ENCODE data around the gene UBR3.

- TF ChIP-seq CTCF (IDR thresholded peaks at IDR 0.05; ENCODE audit: low read depth, low read length) = no peak
- TF ChIP-seq EZH2phosphoT487 (IDR thresholded peaks at IDR 0.05; ENCODE audit: low read depth) = no peak
These were observed 193.5 kb downstream of the UBR3 start for GRCh38 chr2:170020777-170021176.

All from OCI-LY3 (cell line).